COR-L47 (cell line): ENCODE measurements around the gene MTFP1.
"Not testable (repeated sequence)": the region's sequence is repeated elsewhere in the genome, so short reads cannot be mapped to it uniquely, and the experiment has no call there.

Experiments used
- DNase-seq: peaks from one replicate; lab custom pipeline; 2025; lab: John Stamatoyannopoulos, UW

MTFP1 gene

GRCh38 chr22:30402028-30402765, 23.4 kb upstream of the MTFP1 start:
- no peak for DNase-seq

GRCh38 chr22:30402766-30403104, 22.8 kb upstream of the MTFP1 start:
- not testable (repeated sequence) for DNase-seq

DNA sequence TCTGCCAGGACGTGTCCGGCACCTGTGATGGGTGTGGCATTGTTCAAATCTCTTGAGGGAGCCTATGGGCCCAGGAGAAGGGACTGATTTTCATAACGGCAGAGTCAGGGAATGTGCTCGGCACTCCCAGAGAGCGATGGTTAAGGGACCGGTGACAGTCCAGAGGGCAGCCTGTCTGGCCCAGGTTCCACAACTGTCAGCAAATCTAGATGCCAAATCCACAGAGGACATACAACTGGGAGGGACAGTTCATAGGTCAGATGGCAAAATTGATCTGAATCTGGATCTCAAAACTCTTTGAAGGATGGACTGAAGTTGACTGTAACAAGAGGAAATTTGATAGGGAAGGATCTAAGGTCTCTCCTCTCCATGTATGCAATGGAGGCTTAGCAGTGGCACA, 21.3 kb upstream of the MTFP1 start:
- no peak for DNase-seq

GRCh38 chr22:30405731-30406130, 19.8 kb upstream of the MTFP1 start:
- no peak for DNase-seq

GRCh38 chr22:30406400-30406799, 19.2 kb upstream of the MTFP1 start:
- DNase-seq: no peak

- no peak for DNase-seq
Observed at GRCh38 chr22:30408388-30409102, 17.0 kb upstream of the MTFP1 start.

DNA sequence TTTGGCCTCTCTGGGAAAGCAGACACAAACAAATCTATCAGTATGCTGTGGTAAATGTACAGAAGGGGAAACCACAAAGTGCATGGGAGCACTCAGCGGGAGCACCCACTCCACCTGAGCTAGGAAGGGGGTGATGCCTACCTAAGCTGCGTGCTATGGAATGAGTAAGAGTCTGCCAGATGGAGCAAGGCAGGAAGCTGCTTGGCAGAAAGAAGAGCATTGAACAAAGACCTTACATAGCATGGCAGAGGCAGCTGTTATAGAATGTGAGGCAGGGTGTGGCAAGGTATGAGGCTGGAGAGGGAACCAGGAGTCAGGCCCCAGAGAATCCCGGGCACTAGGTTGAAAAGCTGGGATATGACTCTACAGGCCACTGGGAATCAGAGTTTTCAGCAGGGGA, 13.8 kb upstream of the MTFP1 start:
- no peak for DNase-seq

GRCh38 chr22:30413001-30413400, 12.6 kb upstream of the MTFP1 start:
- DNase-seq: no peak

DNA sequence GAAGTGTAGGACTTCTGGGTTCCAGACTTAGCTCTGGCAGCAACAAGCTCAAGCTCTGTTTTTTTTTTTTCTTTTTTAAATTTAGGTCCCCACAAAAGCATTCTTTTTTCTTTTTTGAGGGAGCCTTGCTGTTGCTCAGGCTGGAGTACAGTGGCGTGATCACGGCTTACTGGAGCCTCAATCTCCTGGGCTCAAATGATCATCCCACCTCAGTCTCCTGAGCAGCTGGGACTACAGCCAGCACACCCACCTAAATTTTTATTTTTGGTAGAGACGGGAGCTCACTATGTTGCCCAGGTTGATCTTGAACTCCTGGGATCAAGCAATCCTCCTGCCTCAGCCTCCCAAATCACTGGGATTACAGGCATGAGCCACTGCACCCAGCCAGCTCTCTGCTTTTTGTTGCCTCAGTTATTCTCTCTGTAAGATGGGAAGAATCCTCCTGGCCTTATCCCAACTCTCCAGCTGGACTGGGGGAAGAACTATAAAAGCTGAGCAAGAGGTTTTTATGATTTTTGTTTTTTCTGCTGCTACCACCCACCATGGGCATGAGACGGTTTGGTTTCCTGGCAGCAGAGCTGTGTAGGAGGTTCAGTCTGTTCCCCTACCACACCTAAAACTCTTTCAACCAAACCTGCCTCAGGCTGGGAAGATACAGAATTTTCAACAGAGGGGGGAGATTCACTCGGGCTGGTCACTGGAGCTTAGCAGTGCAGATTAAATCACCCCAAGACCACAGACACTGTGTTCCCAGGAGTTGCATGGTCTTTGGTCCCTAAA, 11.6 kb upstream of the MTFP1 start:
- DNase-seq: no peak

- no peak for DNase-seq
Observed at GRCh38 chr22:30414525-30415047, 11.0 kb upstream of the MTFP1 start.

- no peak for DNase-seq
Observed at GRCh38 chr22:30416403-30416802, 9.2 kb upstream of the MTFP1 start.

DNA sequence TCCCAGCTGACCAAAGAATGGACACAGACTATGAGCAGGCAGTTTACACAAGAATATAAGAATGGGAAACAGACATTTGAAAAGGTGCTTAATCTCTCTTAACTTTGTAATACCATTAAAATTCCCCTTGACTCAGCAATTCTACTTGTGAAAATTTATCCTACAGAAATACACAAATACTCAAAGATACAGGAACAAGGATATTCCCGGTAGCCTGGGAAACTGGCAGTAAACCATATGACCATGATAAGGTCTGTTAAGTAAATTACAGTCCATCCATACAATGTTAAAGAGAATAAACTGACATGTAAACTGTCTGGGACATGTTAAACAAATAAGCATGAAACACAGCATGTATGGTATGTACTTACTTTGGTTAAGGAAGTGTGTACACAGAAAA, 8.7 kb upstream of the MTFP1 start:
- DNase-seq: no peak

GRCh38 chr22:30420347-30421125, 5.0 kb upstream of the MTFP1 start:
- no peak for DNase-seq

DNA sequence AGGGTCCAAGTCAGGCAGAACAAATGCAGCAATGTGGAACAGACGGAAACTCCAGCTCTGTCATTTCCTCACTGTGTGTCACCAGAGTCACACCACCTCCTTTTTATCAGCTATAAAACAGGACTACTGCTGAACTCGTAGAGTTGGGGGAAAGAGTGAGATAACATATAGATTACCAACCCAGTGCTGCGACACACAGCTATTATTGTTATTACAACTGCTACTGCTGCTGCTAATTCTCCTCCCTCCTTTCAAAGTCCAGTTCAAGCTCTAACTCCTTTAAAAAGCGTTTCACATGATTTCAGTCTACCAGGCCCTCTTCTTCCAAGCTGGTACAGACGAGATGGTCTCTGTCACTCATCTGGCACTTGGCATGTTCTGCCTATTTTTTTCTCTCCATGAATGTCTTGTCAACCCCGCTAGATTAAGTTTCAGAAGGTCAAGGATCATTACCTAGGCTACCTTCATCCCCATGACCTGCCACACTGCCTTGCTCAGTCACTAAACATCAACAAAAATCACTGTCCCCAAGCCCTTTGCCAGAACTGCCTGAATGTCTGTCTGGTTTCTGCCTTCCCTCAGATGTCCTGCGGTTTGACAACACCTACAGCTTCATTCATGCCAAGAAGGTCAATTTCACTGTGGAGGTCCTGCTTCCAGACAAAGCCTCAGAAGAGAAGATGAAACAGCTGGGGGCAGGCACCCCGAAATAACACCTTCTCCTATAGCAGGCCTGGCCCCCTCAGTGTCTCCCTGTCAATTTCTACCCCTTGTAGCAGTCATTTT, 3.7 kb upstream of the MTFP1 start:
- no peak for DNase-seq

DNA sequence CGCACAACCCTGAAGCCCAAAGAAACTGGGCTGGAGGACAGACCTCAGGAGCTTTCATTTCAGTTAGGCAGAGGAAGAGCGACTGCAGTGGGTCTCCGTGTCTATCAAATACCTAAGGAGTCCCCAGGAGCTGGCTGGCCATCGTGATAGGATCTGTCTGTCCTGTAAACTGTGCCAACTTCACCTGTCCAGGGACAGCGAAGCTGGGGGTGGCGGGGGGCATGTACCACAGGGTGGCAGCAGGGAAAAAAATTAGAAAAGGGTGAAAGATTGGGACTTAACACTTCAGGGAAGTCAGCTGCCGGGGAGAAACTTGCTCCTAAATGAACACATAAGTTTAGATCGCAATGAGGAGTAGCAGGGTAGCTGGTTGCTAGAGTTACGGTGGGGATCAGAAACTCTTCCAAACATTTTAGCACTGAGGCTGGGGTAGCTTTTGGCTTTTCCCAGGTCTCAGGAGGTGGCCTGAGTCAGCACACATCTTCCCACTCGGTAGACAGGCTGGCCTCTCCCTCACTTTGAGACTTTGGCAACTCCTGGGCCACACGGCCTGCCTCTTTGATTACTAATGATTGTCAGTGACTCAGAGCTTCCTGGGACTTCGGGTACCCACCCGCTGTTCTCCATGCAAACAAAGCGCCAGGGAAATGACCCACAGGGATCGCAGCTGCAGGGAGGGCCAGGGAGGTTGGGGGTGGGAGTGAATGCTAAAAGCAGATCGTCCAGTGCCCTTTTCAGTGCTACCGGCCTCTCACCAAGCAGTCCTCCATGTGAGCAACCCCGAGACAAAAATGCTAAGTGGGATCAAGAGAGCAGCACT, 2.9 kb upstream of the MTFP1 start:
- DNase-seq: peak; percentile 79

DNA sequence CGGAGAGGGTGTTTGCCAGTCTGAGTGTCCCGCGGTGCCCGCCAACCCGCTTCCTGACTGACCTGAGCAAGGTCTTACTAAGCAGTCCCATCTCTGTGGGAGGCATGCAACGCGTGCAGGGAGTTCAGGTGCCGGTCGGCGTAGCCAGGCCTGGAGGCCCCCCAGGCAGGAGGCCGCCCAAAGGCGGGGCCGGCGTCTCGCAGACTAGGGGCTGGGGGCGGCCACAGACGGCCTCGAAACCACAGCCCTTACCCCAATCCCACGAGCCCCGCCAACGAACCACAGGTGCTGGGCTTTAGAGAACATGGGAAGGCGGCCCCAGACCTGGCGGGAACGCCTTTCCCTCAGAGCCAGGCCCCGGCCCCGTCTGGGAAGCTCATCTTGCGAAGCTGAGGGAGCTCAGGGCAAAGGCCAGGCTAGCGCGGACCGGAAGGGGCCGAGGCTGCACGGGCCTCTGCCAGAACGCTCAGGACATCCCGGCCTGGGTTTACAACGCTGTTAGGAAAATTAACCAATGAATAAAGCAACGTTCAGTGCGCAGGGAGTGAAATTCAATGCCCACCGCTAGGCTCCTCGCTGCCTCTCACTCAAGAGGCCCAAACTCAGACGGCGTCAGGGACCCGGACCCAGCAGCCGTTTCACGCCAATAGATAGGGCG, 2.1 kb upstream of the MTFP1 start:
- peak; percentile 72 for DNase-seq

DNA sequence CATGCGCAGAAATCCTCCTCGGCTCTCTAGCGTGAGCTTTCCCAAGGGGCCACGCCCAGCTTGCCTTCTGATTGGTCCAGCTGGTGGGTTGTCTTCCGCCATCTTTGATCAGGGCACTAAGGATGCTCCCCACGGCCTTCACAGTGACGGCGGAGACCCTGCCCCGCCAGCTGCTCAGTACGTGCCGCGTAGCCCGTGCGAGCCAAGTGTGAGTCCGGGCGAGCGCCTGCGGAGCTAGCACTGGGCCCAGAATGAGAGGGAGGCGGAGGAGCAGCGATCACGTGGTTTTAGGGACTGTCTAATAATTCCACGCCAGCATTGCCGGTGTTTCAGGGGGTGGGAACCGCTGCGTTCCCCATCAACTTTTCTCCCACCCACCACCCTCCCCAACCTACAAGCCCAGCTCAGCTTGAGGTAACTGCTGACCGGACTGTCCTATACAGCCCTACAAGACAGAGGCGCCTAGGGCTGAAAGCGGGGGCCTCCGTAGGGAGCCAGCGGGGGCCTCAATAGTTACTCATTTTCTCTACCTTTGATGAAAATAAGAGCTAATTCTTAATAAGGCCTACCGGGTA, 1.5 kb upstream of the MTFP1 start:
- peak; percentile 100 for DNase-seq

GRCh38 chr22:30424534-30425326, 838 bp upstream of the MTFP1 start:
- no peak for DNase-seq

GRCh38 chr22:30425327-30425615, 297 bp upstream of the MTFP1 start:
- no peak for DNase-seq
